NCI-H2227 treated with DMSO at 0.1 percent for 48 hours (cell line): Measurements from ENCODE around the gene HOXC13.

Source experiments
- DNase-seq: peaks from one replicate; lab custom pipeline; 2025; lab: John Stamatoyannopoulos, UW

Gene HOXC13

GRCh38 chr12:53970451-53970850, 31.8 kb downstream of the HOXC13 start:
- no peak for DNase-seq

- DNase-seq: no peak
Measured at GRCh38 chr12:53971129-53971528, 32.5 kb downstream of the HOXC13 start.

GRCh38 chr12:53971686-53972085, 33.1 kb downstream of the HOXC13 start:
- no peak for DNase-seq

GRCh38 chr12:53972152-53972702, 33.6 kb downstream of the HOXC13 start:
- DNase-seq: no peak

- DNase-seq: no peak
Measured at GRCh38 chr12:53972722-53973235, 34.1 kb downstream of the HOXC13 start, which contains the start of gene HOXC11. TSS of gene HOXC11 (plus strand) at chr12:53973126. CDS start at chr12:53973242, 116 bp downstream.

- no peak for DNase-seq
Measured at GRCh38 chr12:53973236-53974042, 34.8 kb downstream of the HOXC13 start.

GRCh38 chr12:53974084-53975063, 35.7 kb downstream of the HOXC13 start, which contains the start of gene HOTAIR:
TSS of gene HOTAIR (minus strand) at chr12:53974954.
- DNase-seq: no peak

GRCh38 chr12:53975064-53975471, 36.4 kb downstream of the HOXC13 start:
- DNase-seq: no peak

GRCh38 chr12:53975479-53976152, 37.0 kb downstream of the HOXC13 start:
- no peak for DNase-seq

- no peak for DNase-seq
Measured at GRCh38 chr12:53976172-53976822, 37.7 kb downstream of the HOXC13 start.

- no peak for DNase-seq
Measured at GRCh38 chr12:53976823-53977595, 38.4 kb downstream of the HOXC13 start.

GRCh38 chr12:53977596-53978445, 39.2 kb downstream of the HOXC13 start:
- DNase-seq: no peak

GRCh38 chr12:53978477-53979356, 40.1 kb downstream of the HOXC13 start:
- DNase-seq: no peak

- DNase-seq: no peak
Measured at GRCh38 chr12:53980104-53980801, 41.6 kb downstream of the HOXC13 start.

- DNase-seq: no peak
Measured at GRCh38 chr12:53980802-53981496, 42.3 kb downstream of the HOXC13 start.

GRCh38 chr12:53981634-53982565, 43.3 kb downstream of the HOXC13 start:
- DNase-seq: no peak
